ENCODE results near the gene PLGRKT.

DNA sequence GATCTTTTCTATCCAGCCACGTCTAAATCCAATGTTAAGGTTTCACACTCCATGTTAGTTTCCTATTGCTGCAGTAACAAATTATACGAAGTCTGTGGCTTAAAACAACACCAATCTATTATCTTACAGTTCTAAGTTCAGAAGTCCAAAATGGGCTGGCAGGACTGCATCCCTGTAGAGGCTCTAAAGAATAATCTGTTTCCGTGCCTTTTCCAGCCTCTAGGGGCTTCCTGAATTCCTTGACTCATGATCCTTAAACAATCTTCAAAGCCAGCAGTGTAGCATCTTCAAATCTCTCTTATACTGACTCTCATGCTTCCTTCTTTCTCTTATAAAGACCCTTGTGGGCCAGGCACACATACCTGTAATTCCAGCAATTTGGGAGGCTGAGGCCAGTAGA lies 6.8 kb downstream of the PLGRKT start:
- TF ChIP-seq, protein P1, sequence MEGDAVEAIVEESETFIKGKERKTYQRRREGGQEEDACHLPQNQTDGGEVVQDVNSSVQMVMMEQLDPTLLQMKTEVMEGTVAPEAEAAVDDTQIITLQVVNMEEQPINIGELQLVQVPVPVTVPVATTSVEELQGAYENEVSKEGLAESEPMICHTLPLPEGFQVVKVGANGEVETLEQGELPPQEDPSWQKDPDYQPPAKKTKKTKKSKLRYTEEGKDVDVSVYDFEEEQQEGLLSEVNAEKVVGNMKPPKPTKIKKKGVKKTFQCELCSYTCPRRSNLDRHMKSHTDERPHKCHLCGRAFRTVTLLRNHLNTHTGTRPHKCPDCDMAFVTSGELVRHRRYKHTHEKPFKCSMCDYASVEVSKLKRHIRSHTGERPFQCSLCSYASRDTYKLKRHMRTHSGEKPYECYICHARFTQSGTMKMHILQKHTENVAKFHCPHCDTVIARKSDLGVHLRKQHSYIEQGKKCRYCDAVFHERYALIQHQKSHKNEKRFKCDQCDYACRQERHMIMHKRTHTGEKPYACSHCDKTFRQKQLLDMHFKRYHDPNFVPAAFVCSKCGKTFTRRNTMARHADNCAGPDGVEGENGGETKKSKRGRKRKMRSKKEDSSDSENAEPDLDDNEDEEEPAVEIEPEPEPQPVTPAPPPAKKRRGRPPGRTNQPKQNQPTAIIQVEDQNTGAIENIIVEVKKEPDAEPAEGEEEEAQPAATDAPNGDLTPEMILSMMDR (IDR thresholded peaks at IDR 0.05), result no peak
- no peak for TF ChIP-seq POLR2A (IDR thresholded peaks at IDR 0.05)
